Prostate gland (tissue), 2 donors: ENCODE results near the gene PEX6. TPM values are rescaled to one million over a fixed set of nuclear protein-coding genes. Genes with fewer than 3 reads are reported as not detected.

Experiments used
- DNase-seq: peaks from one replicate; pipeline ENCODE4 v3.0.0-alpha.2; 2019; ENCODE audit warnings: low spot score
- H3K27ac ChIP-seq, 2 donors: fragments of 200-600 bp; sonication (generic); 2 replicates each; pipeline ENCODE4 v1.5.1; 2017 to 2019
- H3K27me3 ChIP-seq: fragments of 200-600 bp; sonication (generic); replicated peaks from 2 replicates; pipeline ENCODE4 v1.5.1; 2019; ENCODE audit not compliant: insufficient read depth
- H3K36me3 ChIP-seq, 2 donors: fragments of 200-600 bp; sonication (generic); 1 replicate in 1 of 2; 2 replicates in 1 of 2; pipeline versions ENCODE4 v1.5.1 to v1.8.1; 2017 to 2019
- H3K4me1 ChIP-seq: fragments of 200-600 bp; sonication (generic); replicated peaks from 2 replicates; pipeline ENCODE4 v1.5.1; 2019
- H3K4me3 ChIP-seq, 2 donors: fragments of 200-600 bp; sonication (generic); 2 replicates each; pipeline ENCODE4 v1.5.1; 2017 to 2019
- H3K9me3 ChIP-seq: fragments of 200-600 bp; sonication (generic); 2 replicates; pipeline ENCODE4 v1.5.1; 2017
- POLR2A ChIP-seq: fragments of 450-650 bp; IDR thresholded peaks from one replicate; pipeline ENCODE4 v1.6.1; 2016; ENCODE audit warnings: antibody characterized with exemption, mild to moderate bottlenecking
- POLR2AphosphoS5 ChIP-seq: sonication (generic); formaldehyde crosslinking; IDR thresholded peaks from one replicate; pipeline ENCODE4 v1.6.1; 2017; ENCODE audit warnings: antibody characterized with exemption
- WGBS: methylation state at CpG from one replicate; pipeline ENCODE4 v1.1.5; 2018; 5-methylcytosine and 5-hydroxymethylcytosine counted together
- intact Hi-C: fragments of 100-400 bp; cut with DNase I; formaldehyde crosslinking; loops from one replicate; pipeline ENCODE4 v1.14.2; 2022
- total RNA-seq, 2 donors: library from RNA; depleted of rRNA; stranded (reverse); fragments of >200 nt; gene quantifications; one replicate each; pipeline ENCODE4 v1.1.0, GENCODE V29; 2016
- TF ChIP-seq, protein P1 (sequence below), 4 experiments: fragments of 200-600 bp in 2 of 4; fragments of 450-650 bp in 2 of 4; sonication (generic) in 2 of 4; IDR thresholded peaks; 1 replicate in 3 of 4; 2 replicates in 1 of 4; pipeline ENCODE4 v1.5.1; 2016 to 2019; ENCODE audit warnings: antibody characterized with exemption in 4 of 4, mild to moderate bottlenecking in 2 of 4, moderate library complexity in 2 of 4

Gene PEX6
- total RNA-seq, 2 donors from 2014 or later: 23.9 to 57.9 TPM

DNA sequence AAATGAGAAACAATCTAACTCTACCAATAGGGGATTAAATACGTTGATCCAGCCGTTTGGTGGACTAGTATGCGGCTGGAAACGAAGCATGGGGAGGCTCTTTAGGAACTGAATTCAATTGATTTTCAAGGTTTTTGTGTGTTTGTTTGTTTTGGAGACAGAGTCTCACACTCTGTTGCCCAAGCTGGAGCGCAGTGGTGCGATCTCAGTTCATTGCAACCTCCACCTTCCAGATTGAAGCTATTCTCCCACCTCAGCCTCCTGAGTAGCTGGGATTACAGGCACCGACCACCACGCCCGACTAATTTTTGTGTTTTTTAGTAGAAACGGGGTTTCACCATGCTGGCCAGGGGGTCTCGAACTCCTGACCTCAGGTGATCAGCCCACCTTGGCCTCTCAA is 42.6 kb downstream of the PEX6 start:
- intact Hi-C loops: no loop called here
- no peaks in the 10 kb centered on the region for H3K9me3 ChIP-seq
- TF ChIP-seq POLR2A: no peak
- TF ChIP-seq POLR2AphosphoS5: no peak
- TF ChIP-seq, protein P1, sequence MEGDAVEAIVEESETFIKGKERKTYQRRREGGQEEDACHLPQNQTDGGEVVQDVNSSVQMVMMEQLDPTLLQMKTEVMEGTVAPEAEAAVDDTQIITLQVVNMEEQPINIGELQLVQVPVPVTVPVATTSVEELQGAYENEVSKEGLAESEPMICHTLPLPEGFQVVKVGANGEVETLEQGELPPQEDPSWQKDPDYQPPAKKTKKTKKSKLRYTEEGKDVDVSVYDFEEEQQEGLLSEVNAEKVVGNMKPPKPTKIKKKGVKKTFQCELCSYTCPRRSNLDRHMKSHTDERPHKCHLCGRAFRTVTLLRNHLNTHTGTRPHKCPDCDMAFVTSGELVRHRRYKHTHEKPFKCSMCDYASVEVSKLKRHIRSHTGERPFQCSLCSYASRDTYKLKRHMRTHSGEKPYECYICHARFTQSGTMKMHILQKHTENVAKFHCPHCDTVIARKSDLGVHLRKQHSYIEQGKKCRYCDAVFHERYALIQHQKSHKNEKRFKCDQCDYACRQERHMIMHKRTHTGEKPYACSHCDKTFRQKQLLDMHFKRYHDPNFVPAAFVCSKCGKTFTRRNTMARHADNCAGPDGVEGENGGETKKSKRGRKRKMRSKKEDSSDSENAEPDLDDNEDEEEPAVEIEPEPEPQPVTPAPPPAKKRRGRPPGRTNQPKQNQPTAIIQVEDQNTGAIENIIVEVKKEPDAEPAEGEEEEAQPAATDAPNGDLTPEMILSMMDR (IDR thresholded peaks at IDR 0.05): no peak
- H3K27ac ChIP-seq: no peak overlapping the region
- H3K4me3 ChIP-seq: no peak overlapping the region
- peaks cover 3 to 26% of the 10 kb centered on the region in 2 donors for H3K36me3 ChIP-seq
- H3K4me1 ChIP-seq: peaks cover 3% of the 10 kb centered on the region
- no peak for DNase-seq
- no peaks in the 10 kb centered on the region for H3K27me3 ChIP-seq
- WGBS: 92% methylated on average over 11 of the region's 11 CpGs

DNA sequence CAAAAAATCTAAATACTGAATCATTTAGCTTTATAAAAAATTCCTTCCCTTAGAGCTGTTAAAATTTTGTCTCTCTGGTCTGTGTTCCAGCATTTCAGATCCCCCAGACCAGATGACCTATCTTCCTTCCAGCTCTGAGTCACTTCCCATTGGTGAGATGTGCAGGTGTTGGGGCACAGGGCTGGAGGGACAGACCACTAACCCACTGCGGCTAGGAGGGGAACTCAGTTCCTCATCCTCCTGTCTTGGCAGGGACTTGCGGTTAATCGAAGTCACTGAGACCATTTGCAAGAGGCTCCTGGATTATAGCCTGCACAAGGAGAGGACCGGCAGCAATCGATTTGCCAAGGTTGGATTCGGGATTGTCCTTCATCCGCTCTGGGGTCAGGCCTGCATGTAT is 43.7 kb downstream of the PEX6 start:
- Histone ChIP-seq H3K9me3 (no peaks in the 10 kb centered on the region), H3K27me3 (no peaks in the 10 kb centered on the region), H3K27ac (no peak overlapping the region), H3K4me1 (peaks cover 6% of the 10 kb centered on the region), H3K36me3 (peaks cover 3 to 26% of the 10 kb centered on the region in 2 donors), H3K4me3 (no peak overlapping the region)
- TF ChIP-seq POLR2A: no peak
- TF ChIP-seq, protein P1 (IDR thresholded peaks at IDR 0.05): no peak
- TF ChIP-seq POLR2AphosphoS5: no peak
- no peak for DNase-seq
- WGBS: 85% methylated on average over 7 of the region's 7 CpGs
- intact Hi-C loops: no loop called here

DNA sequence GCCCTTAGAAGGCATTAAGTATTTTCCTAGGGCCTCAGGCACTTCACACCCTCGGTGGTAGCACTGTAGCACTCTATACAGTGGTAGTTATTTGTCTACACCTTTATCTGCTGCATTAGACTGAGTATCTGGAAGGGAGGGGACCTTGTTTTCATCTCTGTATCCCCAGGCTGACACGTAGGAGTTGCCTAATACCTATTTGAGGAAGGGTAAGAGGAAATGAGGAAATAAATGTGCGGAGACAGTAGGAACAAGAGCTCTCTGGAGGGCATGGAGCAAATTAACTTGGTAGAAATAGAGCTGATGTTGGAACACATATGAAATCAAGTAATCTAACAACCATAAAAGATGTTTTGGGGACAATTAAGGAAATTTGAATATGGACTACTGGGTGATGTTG is 45.8 kb downstream of the PEX6 start:
- no peak for DNase-seq
- Histone ChIP-seq H3K4me3 (no peak overlapping the region), H3K36me3 (peaks cover 0 to 20% of the 10 kb centered on the region in 2 donors), H3K4me1 (peaks cover 6% of the 10 kb centered on the region), H3K27me3 (no peaks in the 10 kb centered on the region), H3K9me3 (no peaks in the 10 kb centered on the region), H3K27ac (no peak overlapping the region)
- TF ChIP-seq POLR2A (no peak), POLR2AphosphoS5 (no peak)
- TF ChIP-seq, protein P1 (IDR thresholded peaks at IDR 0.05): no peak
- WGBS: 63% methylated on average over 3 of the region's 3 CpGs
- intact Hi-C loops: no loop called here

DNA sequence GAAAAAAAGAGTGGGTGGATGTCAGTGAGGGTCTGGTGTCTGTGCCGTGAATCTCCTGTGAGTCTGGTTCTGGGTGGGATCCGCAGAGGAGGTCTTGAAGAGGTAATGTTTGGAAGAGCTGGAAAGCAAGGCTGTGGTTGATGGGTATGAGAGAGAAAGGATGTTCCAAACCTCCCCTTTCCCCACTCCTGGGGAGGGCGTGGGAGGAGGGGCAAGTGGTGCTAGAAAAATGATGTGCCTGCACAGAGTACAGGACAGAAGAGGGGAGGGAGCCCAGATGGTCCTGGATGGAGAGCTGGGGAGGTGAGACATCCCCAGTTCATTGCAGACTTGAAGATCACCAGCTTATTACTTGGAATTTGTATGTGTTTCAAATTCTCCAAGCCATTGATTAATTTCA is 46.6 kb downstream of the PEX6 start:
- intact Hi-C loops: no loop called here
- WGBS: 82% methylated on average over 3 of the region's 3 CpGs
- no peak overlapping the region for H3K27ac ChIP-seq
- DNase-seq: no peak
- no peak for TF ChIP-seq POLR2A
- TF ChIP-seq, protein P1 (IDR thresholded peaks at IDR 0.05): no peak
- TF ChIP-seq POLR2AphosphoS5: no peak
- no peak overlapping the region for H3K4me3 ChIP-seq
- no peaks in the 10 kb centered on the region for H3K9me3 ChIP-seq
- H3K4me1 ChIP-seq: peaks cover 6% of the 10 kb centered on the region
- H3K27me3 ChIP-seq: no peaks in the 10 kb centered on the region
- H3K36me3 ChIP-seq: peaks cover 0 to 14% of the 10 kb centered on the region in 2 donors

DNA sequence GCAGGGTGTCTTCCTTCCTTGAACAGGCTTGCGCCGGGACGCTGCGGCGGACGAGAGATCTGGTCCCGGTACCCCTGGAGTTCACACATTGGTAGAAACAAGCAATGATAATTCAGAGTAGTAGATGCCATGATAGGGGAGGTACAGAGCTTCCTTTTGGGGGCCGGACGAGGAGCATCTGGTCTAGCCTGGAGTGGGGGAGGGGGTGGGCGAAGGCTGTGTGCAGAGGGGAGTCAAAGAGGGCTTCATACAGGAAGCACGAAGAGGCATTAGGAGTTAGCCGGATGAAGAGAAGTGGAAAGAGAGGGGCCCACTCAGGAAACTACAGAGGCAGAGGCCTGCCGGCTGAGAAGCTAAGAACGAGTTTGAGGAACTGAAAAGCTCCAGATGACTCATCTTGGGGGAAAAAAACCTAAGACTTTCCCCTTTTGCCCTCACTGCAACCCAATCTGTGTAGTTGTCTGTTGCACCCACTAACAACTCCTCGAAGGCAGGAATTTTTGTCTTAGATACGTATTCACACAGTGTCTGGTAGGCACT is 49.1 kb downstream of the PEX6 start:
- Histone ChIP-seq H3K36me3 (no peaks in the 10 kb centered on the region), H3K27me3 (no peaks in the 10 kb centered on the region), H3K4me3 (peak overlapping the region; percentile 65 to 66), H3K9me3 (no peaks in the 10 kb centered on the region), H3K27ac (peak overlapping the region; percentile 92 to 93), H3K4me1 (peaks cover 6% of the 10 kb centered on the region)
- WGBS: under 1% methylated on average over 16 of the region's 16 CpGs
- TF ChIP-seq POLR2AphosphoS5 (no peak), POLR2A (no peak)
- TF ChIP-seq, protein P1 (IDR thresholded peaks at IDR 0.05): no peak
- no peak for DNase-seq
- intact Hi-C loops: no loop called here
